ENCODE data around the gene CHRDL2. TPM values are rescaled to one million over a fixed set of nuclear protein-coding genes. Genes with fewer than 3 reads are reported as not detected.

The CHRDL2 gene
- total RNA-seq, 1 experiment from 2014 or later: not detected

DNA sequence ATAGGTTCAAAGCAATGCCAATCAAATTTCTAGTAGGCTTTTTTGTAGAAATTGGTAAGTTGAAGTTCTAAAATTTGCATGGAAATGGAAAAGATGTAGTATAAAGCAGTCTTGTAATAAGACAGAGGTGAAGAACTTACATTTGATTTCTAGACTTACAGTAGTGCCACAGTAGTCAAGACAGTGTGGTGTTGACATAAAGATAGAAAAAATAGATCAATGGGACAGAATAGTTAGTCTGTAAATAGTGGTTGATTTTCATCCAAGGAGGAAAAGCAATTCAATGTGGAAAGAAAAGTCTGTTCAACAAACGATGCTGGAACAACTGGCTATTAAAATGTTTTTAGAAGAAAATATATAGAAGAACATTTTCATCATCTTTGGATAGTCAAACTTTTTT lies 67.9 kb downstream of the CHRDL2 start (continued):
- TF ChIP-seq ZBTB33 (IDR thresholded peaks at IDR 0.05; ENCODE audit: extremely low read depth, insufficient replicate concordance, low read length): no peak

GRCh38 chr11:74662487-74663103 lies 68.6 kb downstream of the CHRDL2 start:
- Histone ChIP-seq H3K79me2 (ENCODE audit: insufficient read depth, low read length) (no peaks in the 10 kb centered on the region), H3K9me2 (ENCODE audit: insufficient read depth) (no peaks in the 10 kb centered on the region), H3K4me3 (replicated peaks in 1 of 2; ENCODE audit: low read depth in 1 of 2, low read length in 2 of 2) (no peak overlapping the region), H3K9ac (ENCODE audit: low read length) (no peak overlapping the region), H3K4me2 (ENCODE audit: low read length) (no peak overlapping the region), H4K20me1 (ENCODE audit: insufficient read depth) (no peaks in the 10 kb centered on the region), H3K9me3 (ENCODE audit: control insufficient read depth in 1 of 2, insufficient read depth in 1 of 2, low read depth in 1 of 2, low read length in 2 of 2) (no peaks in the 10 kb centered on the region), H3K27me3 (ENCODE audit: insufficient read depth, low read length) (no peaks in the 10 kb centered on the region), H3K27ac (ENCODE audit: low read depth, low read length) (no peak overlapping the region), H3K4me1 (ENCODE audit: control insufficient read depth in 1 of 2, insufficient read depth in 2 of 2, low read length in 2 of 2) (no peaks in the 10 kb centered on the region), H2AFZ (ENCODE audit: low read depth, low read length, poor library complexity, severe bottlenecking) (no peak overlapping the region), H3K36me3 (ENCODE audit: control insufficient read depth in 1 of 2, insufficient read depth in 2 of 2, low read length in 2 of 2) (no peaks in the 10 kb centered on the region)
- DNase-seq (ENCODE audit: low read depth, low spot score) (no peak), ATAC-seq (no peak)
- RAD21 ChIA-PET (ENCODE audit: low non-redundant PET in 1 of 2, low total read pairs in 2 of 2, uncharacterized antibody in 2 of 2, unreplicated experiment in 2 of 2): no interaction called here
- CTCF ChIA-PET: no interaction called here
- BruUV-seq (replicated peaks): no TSS peak
- intact Hi-C loops (cut with micrococcal nuclease): no loop called here
- POLR2A ChIA-PET: no interaction called here
- TF ChIP-seq FOSL1 (IDR thresholded peaks at IDR 0.05; ENCODE audit: low read depth): no peak
- TF ChIP-seq CBX3 (IDR thresholded peaks at IDR 0.05; ENCODE audit: low read depth): no peak
- TF ChIP-seq, protein P1, sequence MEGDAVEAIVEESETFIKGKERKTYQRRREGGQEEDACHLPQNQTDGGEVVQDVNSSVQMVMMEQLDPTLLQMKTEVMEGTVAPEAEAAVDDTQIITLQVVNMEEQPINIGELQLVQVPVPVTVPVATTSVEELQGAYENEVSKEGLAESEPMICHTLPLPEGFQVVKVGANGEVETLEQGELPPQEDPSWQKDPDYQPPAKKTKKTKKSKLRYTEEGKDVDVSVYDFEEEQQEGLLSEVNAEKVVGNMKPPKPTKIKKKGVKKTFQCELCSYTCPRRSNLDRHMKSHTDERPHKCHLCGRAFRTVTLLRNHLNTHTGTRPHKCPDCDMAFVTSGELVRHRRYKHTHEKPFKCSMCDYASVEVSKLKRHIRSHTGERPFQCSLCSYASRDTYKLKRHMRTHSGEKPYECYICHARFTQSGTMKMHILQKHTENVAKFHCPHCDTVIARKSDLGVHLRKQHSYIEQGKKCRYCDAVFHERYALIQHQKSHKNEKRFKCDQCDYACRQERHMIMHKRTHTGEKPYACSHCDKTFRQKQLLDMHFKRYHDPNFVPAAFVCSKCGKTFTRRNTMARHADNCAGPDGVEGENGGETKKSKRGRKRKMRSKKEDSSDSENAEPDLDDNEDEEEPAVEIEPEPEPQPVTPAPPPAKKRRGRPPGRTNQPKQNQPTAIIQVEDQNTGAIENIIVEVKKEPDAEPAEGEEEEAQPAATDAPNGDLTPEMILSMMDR (IDR thresholded peaks at IDR 0.05 in 2 of 3, conservative IDR thresholded peaks at IDR 0.05 in 1 of 3; ENCODE audit: borderline replicate concordance in 1 of 3, insufficient read depth in 1 of 3, low read depth in 2 of 3, low read length in 2 of 3): no peak
- TF ChIP-seq EZH2phosphoT487 (IDR thresholded peaks at IDR 0.05; ENCODE audit: borderline replicate concordance): no peak
- no peak for TF ChIP-seq ZBTB33 (IDR thresholded peaks at IDR 0.05; ENCODE audit: extremely low read depth, insufficient replicate concordance, low read length)
- no peak for TF ChIP-seq SRF (IDR thresholded peaks at IDR 0.05; ENCODE audit: low read depth)
- no peak for TF ChIP-seq TCF7L2 (IDR thresholded peaks at IDR 0.05; ENCODE audit: borderline replicate concordance, extremely low read depth, insufficient read depth, insufficient read length)
- no peak for TF ChIP-seq POLR2A (IDR thresholded peaks at IDR 0.05; ENCODE audit: borderline replicate concordance, extremely low read depth, insufficient read depth, insufficient read length)
- no peak for TF ChIP-seq SIN3A (IDR thresholded peaks at IDR 0.05; ENCODE audit: low read depth)
- no peak for TF ChIP-seq POLR2AphosphoS5 (IDR thresholded peaks at IDR 0.05; ENCODE audit: low read depth, low read length)
- no peak for TF ChIP-seq EGR1 (IDR thresholded peaks at IDR 0.05; ENCODE audit: low read depth)
- TF ChIP-seq ZFX (IDR thresholded peaks at IDR 0.05): no peak
- TF ChIP-seq CEBPB (IDR thresholded peaks at IDR 0.05; ENCODE audit: low read depth): no peak
- TF ChIP-seq ELF1 (IDR thresholded peaks at IDR 0.05; ENCODE audit: borderline replicate concordance, low read depth): no peak
- TF ChIP-seq, protein P2, sequence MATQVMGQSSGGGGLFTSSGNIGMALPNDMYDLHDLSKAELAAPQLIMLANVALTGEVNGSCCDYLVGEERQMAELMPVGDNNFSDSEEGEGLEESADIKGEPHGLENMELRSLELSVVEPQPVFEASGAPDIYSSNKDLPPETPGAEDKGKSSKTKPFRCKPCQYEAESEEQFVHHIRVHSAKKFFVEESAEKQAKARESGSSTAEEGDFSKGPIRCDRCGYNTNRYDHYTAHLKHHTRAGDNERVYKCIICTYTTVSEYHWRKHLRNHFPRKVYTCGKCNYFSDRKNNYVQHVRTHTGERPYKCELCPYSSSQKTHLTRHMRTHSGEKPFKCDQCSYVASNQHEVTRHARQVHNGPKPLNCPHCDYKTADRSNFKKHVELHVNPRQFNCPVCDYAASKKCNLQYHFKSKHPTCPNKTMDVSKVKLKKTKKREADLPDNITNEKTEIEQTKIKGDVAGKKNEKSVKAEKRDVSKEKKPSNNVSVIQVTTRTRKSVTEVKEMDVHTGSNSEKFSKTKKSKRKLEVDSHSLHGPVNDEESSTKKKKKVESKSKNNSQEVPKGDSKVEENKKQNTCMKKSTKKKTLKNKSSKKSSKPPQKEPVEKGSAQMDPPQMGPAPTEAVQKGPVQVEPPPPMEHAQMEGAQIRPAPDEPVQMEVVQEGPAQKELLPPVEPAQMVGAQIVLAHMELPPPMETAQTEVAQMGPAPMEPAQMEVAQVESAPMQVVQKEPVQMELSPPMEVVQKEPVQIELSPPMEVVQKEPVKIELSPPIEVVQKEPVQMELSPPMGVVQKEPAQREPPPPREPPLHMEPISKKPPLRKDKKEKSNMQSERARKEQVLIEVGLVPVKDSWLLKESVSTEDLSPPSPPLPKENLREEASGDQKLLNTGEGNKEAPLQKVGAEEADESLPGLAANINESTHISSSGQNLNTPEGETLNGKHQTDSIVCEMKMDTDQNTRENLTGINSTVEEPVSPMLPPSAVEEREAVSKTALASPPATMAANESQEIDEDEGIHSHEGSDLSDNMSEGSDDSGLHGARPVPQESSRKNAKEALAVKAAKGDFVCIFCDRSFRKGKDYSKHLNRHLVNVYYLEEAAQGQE (IDR thresholded peaks at IDR 0.05; ENCODE audit: low read depth): no peak

Data from HCT116 (cell line).